ENCODE measurements around the gene PAFAH2. TPM values are rescaled to one million over a fixed set of nuclear protein-coding genes. Genes with fewer than 3 reads are reported as not detected.
A peak's percentile ranks its signal among the peaks of the same experiment; 100 is the strongest.

PAFAH2 gene
- total RNA-seq, 1 donor from 2014 or later: 6.3 TPM

GRCh38 chr1:26014179-26014578, 16.3 kb upstream of the PAFAH2 start:
- Mint-ChIP-seq H3K4me3 (ENCODE audit: unreplicated experiment) (no peak overlapping the region), H3K9me3 (ENCODE audit: unreplicated experiment) (peaks cover 2% of the 10 kb centered on the region), H3K27ac (ENCODE audit: unreplicated experiment) (no peak overlapping the region), H3K4me1 (ENCODE audit: low read depth, unreplicated experiment) (peaks cover 17% of the 10 kb centered on the region), H3K36me3 (ENCODE audit: unreplicated experiment) (no peaks in the 10 kb centered on the region), H3K27me3 (ENCODE audit: unreplicated experiment) (peaks cover 8% of the 10 kb centered on the region)
- DNase-seq: no peak
- TF ChIP-seq CTCF (IDR thresholded peaks at IDR 0.05; ENCODE audit: partially characterized antibody, unreplicated experiment): no peak

- Mint-ChIP-seq H3K36me3 (ENCODE audit: unreplicated experiment) (no peaks in the 10 kb centered on the region), H3K4me1 (ENCODE audit: low read depth, unreplicated experiment) (peaks cover 12% of the 10 kb centered on the region), H3K4me3 (ENCODE audit: unreplicated experiment) (no peak overlapping the region), H3K27me3 (ENCODE audit: unreplicated experiment) (peaks cover 8% of the 10 kb centered on the region), H3K9me3 (ENCODE audit: unreplicated experiment) (peaks cover 2% of the 10 kb centered on the region), H3K27ac (ENCODE audit: unreplicated experiment) (no peak overlapping the region)
- no peak for TF ChIP-seq CTCF (IDR thresholded peaks at IDR 0.05; ENCODE audit: partially characterized antibody, unreplicated experiment)
- DNase-seq: no peak
Measured at GRCh38 chr1:26012864-26013263, 15.0 kb upstream of the PAFAH2 start.

GRCh38 chr1:26010825-26011224, 13.0 kb upstream of the PAFAH2 start:
- H3K9me3 Mint-ChIP-seq (ENCODE audit: unreplicated experiment): peaks cover 5% of the 10 kb centered on the region
- no peak overlapping the region for H3K27ac Mint-ChIP-seq (ENCODE audit: unreplicated experiment)
- peaks cover 8% of the 10 kb centered on the region for H3K4me1 Mint-ChIP-seq (ENCODE audit: low read depth, unreplicated experiment)
- H3K4me3 Mint-ChIP-seq (ENCODE audit: unreplicated experiment): no peak overlapping the region
- H3K27me3 Mint-ChIP-seq (ENCODE audit: unreplicated experiment): peaks cover 10% of the 10 kb centered on the region
- no peak for DNase-seq
- H3K36me3 Mint-ChIP-seq (ENCODE audit: unreplicated experiment): no peaks in the 10 kb centered on the region
- TF ChIP-seq CTCF (IDR thresholded peaks at IDR 0.05; ENCODE audit: partially characterized antibody, unreplicated experiment): no peak

- peaks cover 8% of the 10 kb centered on the region for H3K4me1 Mint-ChIP-seq (ENCODE audit: low read depth, unreplicated experiment)
- H3K27ac Mint-ChIP-seq (ENCODE audit: unreplicated experiment): no peak overlapping the region
- no peak for DNase-seq
- H3K27me3 Mint-ChIP-seq (ENCODE audit: unreplicated experiment): peaks cover 12% of the 10 kb centered on the region
- peaks cover 5% of the 10 kb centered on the region for H3K9me3 Mint-ChIP-seq (ENCODE audit: unreplicated experiment)
- no peak overlapping the region for H3K4me3 Mint-ChIP-seq (ENCODE audit: unreplicated experiment)
- H3K36me3 Mint-ChIP-seq (ENCODE audit: unreplicated experiment): no peaks in the 10 kb centered on the region
- TF ChIP-seq CTCF (IDR thresholded peaks at IDR 0.05; ENCODE audit: partially characterized antibody, unreplicated experiment): peak; percentile 66
Measured at GRCh38 chr1:26009796-26010447, 12.1 kb upstream of the PAFAH2 start.

GRCh38 chr1:26006710-26007109, 8.8 kb upstream of the PAFAH2 start:
- H3K4me1 Mint-ChIP-seq (ENCODE audit: low read depth, unreplicated experiment): peaks cover 8% of the 10 kb centered on the region
- no peaks in the 10 kb centered on the region for H3K36me3 Mint-ChIP-seq (ENCODE audit: unreplicated experiment)
- peaks cover 12% of the 10 kb centered on the region for H3K27me3 Mint-ChIP-seq (ENCODE audit: unreplicated experiment)
- H3K4me3 Mint-ChIP-seq (ENCODE audit: unreplicated experiment): peak overlapping the region; percentile 47
- TF ChIP-seq CTCF (IDR thresholded peaks at IDR 0.05; ENCODE audit: partially characterized antibody, unreplicated experiment): no peak
- H3K9me3 Mint-ChIP-seq (ENCODE audit: unreplicated experiment): peaks cover 5% of the 10 kb centered on the region
- H3K27ac Mint-ChIP-seq (ENCODE audit: unreplicated experiment): peak overlapping the region; percentile 53
- DNase-seq: no peak

All from glutamatergic neuron (in vitro differentiated cells).